Parathyroid adenoma (tissue), 2 donors: ENCODE measurements around the gene GNL3L.
"Not testable (repeated sequence)": the region's sequence is repeated elsewhere in the genome, so short reads cannot be mapped to it uniquely, and the experiment has no call there.

Experiments used
- H2AFZ ChIP-seq: fragments of 300-600 bp; sonication (generic); one replicate; pipeline ENCODE4 v1.7.0; 2017; ENCODE audit warnings: antibody characterized with exemption, mild to moderate bottlenecking
- H3K27ac ChIP-seq: fragments of 300-600 bp; sonication (generic); one replicate; pipeline ENCODE4 v1.7.0; 2017
- H3K27me3 ChIP-seq: fragments of 300-600 bp; sonication (generic); one replicate; pipeline ENCODE4 v1.7.0; 2017; ENCODE audit warnings: low read length; ENCODE audit not compliant: control insufficient read depth, insufficient read depth
- H3K36me3 ChIP-seq: fragments of 300-600 bp; sonication (generic); one replicate; pipeline ENCODE4 v1.7.0; 2017; ENCODE audit warnings: low read length; ENCODE audit not compliant: control insufficient read depth, insufficient read depth
- H3K4me1 ChIP-seq: fragments of 300-600 bp; sonication (generic); one replicate; pipeline ENCODE4 v1.7.0; 2017; ENCODE audit warnings: control low read depth
- H3K4me2 ChIP-seq: fragments of 300-600 bp; sonication (generic); one replicate; pipeline ENCODE4 v1.7.0; 2017; ENCODE audit warnings: low read length
- H3K4me3 ChIP-seq: fragments of 300-600 bp; sonication (generic); one replicate; pipeline ENCODE4 v1.7.0; 2017; ENCODE audit warnings: low read depth, low read length
- H3K79me2 ChIP-seq: fragments of 300-600 bp; sonication (generic); one replicate; pipeline ENCODE4 v1.7.0; 2017; ENCODE audit warnings: control low read depth
- H3K9ac ChIP-seq: fragments of 300-600 bp; sonication (generic); one replicate; pipeline ENCODE4 v1.7.0; 2017; ENCODE audit warnings: mild to moderate bottlenecking
- H3K9me3 ChIP-seq: fragments of 300-600 bp; sonication (generic); one replicate; pipeline ENCODE4 v1.7.0; 2017; ENCODE audit warnings: low read length; ENCODE audit not compliant: control insufficient read depth
- CTCF ChIP-seq: fragments of 300-600 bp; sonication (generic); IDR thresholded peaks from one replicate; pipeline ENCODE4 v1.7.0; 2017; ENCODE audit warnings: antibody characterized with exemption, mild to moderate bottlenecking
- donor health status: primary hyperparathyroidism.

The GNL3L gene

GRCh38 chrX:54534271-54534670, 4.3 kb downstream of the GNL3L start:
- H3K79me2 ChIP-seq: no peaks in the 10 kb centered on the region
- H3K4me3 ChIP-seq: no peak overlapping the region
- no peak overlapping the region for H3K27ac ChIP-seq
- no peaks in the 10 kb centered on the region for H3K27me3 ChIP-seq
- H2AFZ ChIP-seq: no peak overlapping the region
- no peaks in the 10 kb centered on the region for H3K4me1 ChIP-seq
- no peak for TF ChIP-seq CTCF
- H3K36me3 ChIP-seq: no peaks in the 10 kb centered on the region
- H3K9me3 ChIP-seq: no peaks in the 10 kb centered on the region
- no peak overlapping the region for H3K4me2 ChIP-seq
- H3K9ac ChIP-seq: no peak overlapping the region

GRCh38 chrX:54540289-54540688, 10.3 kb downstream of the GNL3L start:
- no peak overlapping the region for H3K27ac ChIP-seq
- no peaks in the 10 kb centered on the region for H3K79me2 ChIP-seq
- no peaks in the 10 kb centered on the region for H3K27me3 ChIP-seq
- no peaks in the 10 kb centered on the region for H3K4me1 ChIP-seq
- H3K4me3 ChIP-seq: no peak overlapping the region
- H2AFZ ChIP-seq: no peak overlapping the region
- no peaks in the 10 kb centered on the region for H3K36me3 ChIP-seq
- no peak overlapping the region for H3K9ac ChIP-seq
- H3K4me2 ChIP-seq: no peak overlapping the region
- no peaks in the 10 kb centered on the region for H3K9me3 ChIP-seq
- no peak for TF ChIP-seq CTCF

DNA sequence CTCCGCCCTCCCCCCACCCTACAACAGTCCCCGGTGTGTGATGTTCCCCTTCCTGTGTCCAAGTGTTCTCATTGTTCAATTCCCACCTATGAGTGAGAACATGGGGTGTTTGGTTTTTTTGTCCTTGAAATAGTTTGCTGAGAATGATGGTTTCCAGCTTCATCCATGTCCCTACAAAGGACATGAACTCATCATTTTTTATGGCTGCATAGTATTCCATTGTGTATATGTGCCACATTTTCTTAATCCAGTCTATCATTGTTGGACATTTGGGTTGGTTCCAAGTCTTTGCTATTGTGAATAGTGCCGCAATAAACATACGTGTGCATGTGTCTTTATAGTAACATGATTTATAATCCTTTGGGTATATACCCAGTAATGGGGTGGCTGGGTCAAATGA, 12.2 kb downstream of the GNL3L start:
- H3K4me3 ChIP-seq, H3K9me3 ChIP-seq, H2AFZ ChIP-seq, H3K36me3 ChIP-seq, H3K4me2 ChIP-seq, H3K9ac ChIP-seq, H3K4me1 ChIP-seq, H3K27me3 ChIP-seq, H3K79me2 ChIP-seq, H3K27ac ChIP-seq: not testable (repeated sequence)

GRCh38 chrX:54550821-54551220, 20.8 kb downstream of the GNL3L start:
- Histone ChIP-seq H3K9me3 (no peaks in the 10 kb centered on the region), H3K4me1 (no peaks in the 10 kb centered on the region), H3K27ac (no peak overlapping the region), H3K36me3 (no peaks in the 10 kb centered on the region), H3K79me2 (no peaks in the 10 kb centered on the region), H3K9ac (no peak overlapping the region), H3K4me2 (no peak overlapping the region), H2AFZ (no peak overlapping the region), H3K27me3 (no peaks in the 10 kb centered on the region), H3K4me3 (no peak overlapping the region)
- no peak for TF ChIP-seq CTCF

- Histone ChIP-seq H3K27me3 (no peaks in the 10 kb centered on the region), H3K79me2 (no peaks in the 10 kb centered on the region), H3K9me3 (no peaks in the 10 kb centered on the region), H3K4me2 (no peak overlapping the region), H3K4me1 (no peaks in the 10 kb centered on the region), H3K27ac (no peak overlapping the region), H2AFZ (no peak overlapping the region), H3K4me3 (no peak overlapping the region), H3K9ac (no peak overlapping the region), H3K36me3 (no peaks in the 10 kb centered on the region)
- no peak for TF ChIP-seq CTCF
These were observed 21.8 kb downstream of the GNL3L start for GRCh38 chrX:54551801-54552200.

DNA sequence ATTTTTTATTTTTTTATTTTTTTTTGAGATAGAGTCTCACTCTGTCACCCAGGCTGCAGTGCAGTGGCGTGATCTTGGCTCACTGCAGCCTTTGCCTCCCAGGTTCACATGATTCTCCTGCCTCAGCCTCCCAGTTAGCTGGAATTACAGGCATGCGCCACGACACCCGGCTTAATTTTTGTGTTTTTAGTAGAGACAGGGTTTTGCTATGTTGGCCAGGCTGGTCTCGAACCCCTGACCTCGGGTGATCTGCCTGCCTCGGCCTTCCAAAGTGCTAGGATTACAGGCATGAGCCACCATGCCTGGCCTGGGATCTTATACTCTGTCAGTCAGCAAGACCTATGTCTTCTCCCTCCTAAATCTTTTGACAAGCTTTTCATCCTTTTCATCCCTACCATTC, 25.0 kb downstream of the GNL3L start:
- not testable (repeated sequence) for H3K27ac ChIP-seq, H3K27me3 ChIP-seq, H3K4me1 ChIP-seq, H3K4me2 ChIP-seq, H3K9me3 ChIP-seq, H3K36me3 ChIP-seq, H3K79me2 ChIP-seq, H2AFZ ChIP-seq, H3K9ac ChIP-seq, H3K4me3 ChIP-seq
